Endothelial cell (in vitro differentiated cells): ENCODE results near the gene FREM1. TPM values are rescaled to one million over a fixed set of nuclear protein-coding genes. Genes with fewer than 3 reads are reported as not detected.
A peak's percentile ranks its signal among the peaks of the same experiment; 100 is the strongest.

Experiments used
- DNase-seq: peaks from one replicate; pipeline ENCODE4 v3.0.0; 2021; ENCODE audit warnings: low spot score
- H3K27ac Mint-ChIP-seq: one replicate; pipeline ENCODE4 v1.8.0; 2021; ENCODE audit warnings: mixed read lengths, inconsistent platforms; ENCODE audit not compliant: unreplicated experiment
- H3K27me3 Mint-ChIP-seq: one replicate; pipeline ENCODE4 v1.8.0; 2021; ENCODE audit warnings: mild to moderate bottlenecking, moderate library complexity, mixed read lengths, inconsistent platforms; ENCODE audit not compliant: unreplicated experiment
- H3K36me3 Mint-ChIP-seq: one replicate; pipeline ENCODE4 v1.8.0; 2021; ENCODE audit warnings: mild to moderate bottlenecking, low read depth, mixed read lengths, inconsistent platforms; ENCODE audit not compliant: unreplicated experiment
- H3K4me1 Mint-ChIP-seq: one replicate; pipeline ENCODE4 v1.8.0; 2021; ENCODE audit warnings: mild to moderate bottlenecking, mixed read lengths, inconsistent platforms; ENCODE audit not compliant: unreplicated experiment
- H3K4me3 Mint-ChIP-seq: one replicate; pipeline ENCODE4 v1.8.0; 2021; ENCODE audit warnings: mild to moderate bottlenecking, mixed read lengths, inconsistent platforms; ENCODE audit not compliant: unreplicated experiment
- H3K9me3 Mint-ChIP-seq: one replicate; pipeline ENCODE4 v1.8.0; 2021; ENCODE audit warnings: mixed read lengths, inconsistent platforms; ENCODE audit not compliant: unreplicated experiment
- CTCF ChIP-seq: fragments of 200-600 bp; sonication (generic); IDR thresholded peaks from one replicate; pipeline ENCODE4 v1.5.0; 2021; ENCODE audit warnings: antibody characterized with exemption; ENCODE audit not compliant: unreplicated experiment
- total RNA-seq: library from RNA; stranded (reverse); fragmentation: NEBNext Ultra II Directional; extraction: Animal tissue kit (Norgen Biotek cat#: 25700); gene quantifications from one replicate; pipeline ENCODE4 v1.2.1, GENCODE V29; 2021; ENCODE audit not compliant: unreplicated experiment

FREM1 gene
- total RNA-seq, 1 donor from 2014 or later = 2.9 TPM

GRCh38 chr9:14731294-14731981, 178.8 kb downstream of the FREM1 start:
- no peaks in the 10 kb centered on the region for H3K36me3 Mint-ChIP-seq
- H3K27me3 Mint-ChIP-seq = no peaks in the 10 kb centered on the region
- no peak overlapping the region for H3K4me3 Mint-ChIP-seq
- TF ChIP-seq CTCF = no peak
- H3K4me1 Mint-ChIP-seq = peaks cover 3% of the 10 kb centered on the region
- no peak for DNase-seq
- H3K9me3 Mint-ChIP-seq = no peaks in the 10 kb centered on the region
- H3K27ac Mint-ChIP-seq = no peak overlapping the region

DNA sequence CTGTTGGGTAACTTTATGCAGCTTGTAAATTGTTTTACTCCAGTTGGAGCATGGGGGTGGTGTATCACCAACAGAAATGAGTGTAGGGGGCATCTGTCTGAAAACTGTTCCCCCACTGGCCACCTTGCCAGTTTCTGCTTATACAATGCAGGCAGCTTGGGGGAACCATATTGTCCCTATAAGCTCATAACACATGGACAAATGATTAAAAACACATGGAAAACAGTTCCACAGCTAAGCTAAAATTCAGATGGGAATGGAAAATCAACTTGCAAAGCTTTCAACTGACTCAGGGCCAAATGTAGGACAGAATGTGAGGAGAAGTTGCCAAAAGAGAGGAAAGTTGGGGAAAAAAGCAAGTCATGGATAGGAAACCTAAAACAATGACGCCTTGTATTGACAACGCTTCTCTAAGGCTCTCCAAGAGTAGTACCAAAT, 179.7 kb downstream of the FREM1 start:
- no peak for TF ChIP-seq CTCF
- H3K27ac Mint-ChIP-seq = no peak overlapping the region
- H3K27me3 Mint-ChIP-seq = no peaks in the 10 kb centered on the region
- no peaks in the 10 kb centered on the region for H3K9me3 Mint-ChIP-seq
- no peaks in the 10 kb centered on the region for H3K36me3 Mint-ChIP-seq
- DNase-seq = no peak
- H3K4me3 Mint-ChIP-seq = no peak overlapping the region
- H3K4me1 Mint-ChIP-seq = peaks cover 3% of the 10 kb centered on the region

DNA sequence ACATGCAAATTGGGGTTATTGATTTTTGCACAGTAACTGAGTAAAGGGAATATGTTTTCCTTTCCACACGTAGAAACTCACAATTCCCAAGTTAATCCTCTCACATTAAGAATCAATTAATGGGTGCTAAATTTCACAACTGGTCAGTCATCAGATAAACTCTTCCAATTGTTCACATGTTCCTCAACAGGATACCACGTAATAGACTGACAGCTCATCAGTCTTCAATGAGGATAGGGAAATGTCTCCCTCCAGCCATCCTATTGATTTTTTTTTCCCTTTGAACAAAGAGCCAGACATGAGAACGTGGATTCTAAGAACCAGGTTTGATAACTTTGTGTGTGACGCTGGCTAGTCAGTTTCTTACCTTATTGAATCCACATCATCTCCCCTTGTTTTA, 186.9 kb downstream of the FREM1 start:
- Mint-ChIP-seq H3K36me3 (no peaks in the 10 kb centered on the region), H3K27ac (no peak overlapping the region), H3K4me1 (peaks cover 19% of the 10 kb centered on the region), H3K9me3 (no peaks in the 10 kb centered on the region), H3K27me3 (no peaks in the 10 kb centered on the region), H3K4me3 (peak overlapping the region; percentile 22)
- DNase-seq = no peak
- TF ChIP-seq CTCF = no peak

DNA sequence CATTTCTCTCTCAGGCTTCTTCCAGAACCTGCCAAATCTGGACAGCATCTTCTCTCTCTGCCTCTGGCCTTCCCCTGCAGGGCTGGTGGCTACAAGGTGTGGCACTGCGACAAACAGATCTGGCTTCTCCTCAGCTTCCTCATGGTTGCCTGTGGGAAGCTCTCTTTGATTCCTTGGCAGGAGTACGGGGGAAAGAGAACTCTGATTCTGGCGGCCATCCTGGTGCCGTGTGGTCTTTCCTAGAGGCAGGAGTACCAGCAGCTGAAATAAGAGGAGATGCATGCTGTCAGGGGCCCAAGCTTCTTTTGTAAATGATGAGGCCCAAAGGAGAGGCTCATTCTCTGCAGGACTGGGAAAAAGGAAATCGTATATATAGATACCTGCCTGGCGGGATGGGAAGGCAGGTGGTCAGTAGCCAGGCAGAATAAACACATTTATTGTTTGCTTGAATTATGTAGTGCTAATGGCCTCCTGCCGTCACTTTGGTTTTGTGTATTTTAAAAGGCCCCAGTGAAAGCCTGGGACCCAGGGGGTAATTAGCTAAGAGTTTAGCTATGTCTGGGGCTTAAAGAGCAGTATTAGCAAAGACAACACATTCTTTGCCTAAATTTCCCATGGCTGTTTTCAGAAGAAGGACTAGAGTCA, 187.7 kb downstream of the FREM1 start, which contains the start of gene CER1:
TSS of gene CER1 (minus strand) at position 343 of the 645 bp plus-strand sequence. CDS start at position 282, 61 bp downstream.
- no peaks in the 10 kb centered on the region for H3K9me3 Mint-ChIP-seq
- DNase-seq = no peak
- H3K27me3 Mint-ChIP-seq = no peaks in the 10 kb centered on the region
- TF ChIP-seq CTCF = no peak
- no peaks in the 10 kb centered on the region for H3K36me3 Mint-ChIP-seq
- H3K4me1 Mint-ChIP-seq = peaks cover 19% of the 10 kb centered on the region
- H3K4me3 Mint-ChIP-seq = peak within 1 kb of the TSS; percentile 22
- no peak within 1 kb of the TSS for H3K27ac Mint-ChIP-seq

- Mint-ChIP-seq H3K27ac (no peak overlapping the region), H3K4me1 (peaks cover 19% of the 10 kb centered on the region), H3K36me3 (no peaks in the 10 kb centered on the region), H3K4me3 (no peak overlapping the region), H3K27me3 (no peaks in the 10 kb centered on the region), H3K9me3 (no peaks in the 10 kb centered on the region)
- TF ChIP-seq CTCF = no peak
- no peak for DNase-seq
These were observed 190.9 kb downstream of the FREM1 start for GRCh38 chr9:14719231-14719923.
